ENCODE data around the gene FUT7. TPM values are rescaled to one million over a fixed set of nuclear protein-coding genes. Genes with fewer than 3 reads are reported as not detected.

Gene FUT7
- total RNA-seq, 1 experiment from 2014 or later: not detected

DNA sequence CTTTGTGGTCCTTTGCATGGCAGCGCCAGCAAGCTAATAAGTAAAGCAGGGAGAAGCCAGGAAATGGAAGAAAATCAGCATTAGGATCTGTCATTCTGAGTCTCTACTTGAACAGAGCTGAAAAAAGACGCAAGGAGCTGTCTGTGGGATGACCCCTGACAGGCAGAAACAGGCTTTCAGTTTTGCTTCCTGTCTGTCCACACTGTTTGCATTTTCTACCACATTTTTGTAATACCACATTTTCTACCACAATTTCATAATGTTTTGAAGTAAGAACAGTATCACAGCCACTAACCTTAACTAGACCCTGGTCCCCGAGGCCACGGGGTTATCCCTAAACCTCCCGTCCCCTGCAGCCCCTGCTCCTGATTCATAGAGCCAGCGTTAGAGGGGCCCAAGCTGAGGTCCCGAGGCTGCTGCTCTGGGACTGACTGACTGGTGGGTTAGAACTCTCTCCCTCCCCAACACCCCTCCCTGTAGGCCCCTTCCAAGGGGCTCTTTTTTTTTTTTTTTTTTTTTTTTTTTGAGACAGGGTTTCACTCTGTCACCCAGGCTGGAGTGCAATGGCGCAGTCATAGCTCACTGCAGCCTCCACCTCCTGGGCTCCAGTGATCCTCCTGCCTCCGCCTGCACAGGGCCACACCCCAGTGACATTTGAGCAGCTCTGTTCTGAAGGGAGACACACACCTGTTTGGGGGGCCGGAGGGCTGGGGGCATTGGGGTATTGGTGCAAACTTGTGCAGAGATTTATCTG is 31.5 kb downstream of the FUT7 start:
- no peak overlapping the region for H2AFZ ChIP-seq (ENCODE audit: low read depth, low read length, poor library complexity, severe bottlenecking)
- no peaks in the 10 kb centered on the region for H4K20me1 ChIP-seq (ENCODE audit: insufficient read depth)
- no peak for TF ChIP-seq ZNF274 (IDR thresholded peaks at IDR 0.05; ENCODE audit: low read depth, low read length)
- no peak for TF ChIP-seq CBX3 (IDR thresholded peaks at IDR 0.05; ENCODE audit: low read depth)
- TF ChIP-seq, protein P1, sequence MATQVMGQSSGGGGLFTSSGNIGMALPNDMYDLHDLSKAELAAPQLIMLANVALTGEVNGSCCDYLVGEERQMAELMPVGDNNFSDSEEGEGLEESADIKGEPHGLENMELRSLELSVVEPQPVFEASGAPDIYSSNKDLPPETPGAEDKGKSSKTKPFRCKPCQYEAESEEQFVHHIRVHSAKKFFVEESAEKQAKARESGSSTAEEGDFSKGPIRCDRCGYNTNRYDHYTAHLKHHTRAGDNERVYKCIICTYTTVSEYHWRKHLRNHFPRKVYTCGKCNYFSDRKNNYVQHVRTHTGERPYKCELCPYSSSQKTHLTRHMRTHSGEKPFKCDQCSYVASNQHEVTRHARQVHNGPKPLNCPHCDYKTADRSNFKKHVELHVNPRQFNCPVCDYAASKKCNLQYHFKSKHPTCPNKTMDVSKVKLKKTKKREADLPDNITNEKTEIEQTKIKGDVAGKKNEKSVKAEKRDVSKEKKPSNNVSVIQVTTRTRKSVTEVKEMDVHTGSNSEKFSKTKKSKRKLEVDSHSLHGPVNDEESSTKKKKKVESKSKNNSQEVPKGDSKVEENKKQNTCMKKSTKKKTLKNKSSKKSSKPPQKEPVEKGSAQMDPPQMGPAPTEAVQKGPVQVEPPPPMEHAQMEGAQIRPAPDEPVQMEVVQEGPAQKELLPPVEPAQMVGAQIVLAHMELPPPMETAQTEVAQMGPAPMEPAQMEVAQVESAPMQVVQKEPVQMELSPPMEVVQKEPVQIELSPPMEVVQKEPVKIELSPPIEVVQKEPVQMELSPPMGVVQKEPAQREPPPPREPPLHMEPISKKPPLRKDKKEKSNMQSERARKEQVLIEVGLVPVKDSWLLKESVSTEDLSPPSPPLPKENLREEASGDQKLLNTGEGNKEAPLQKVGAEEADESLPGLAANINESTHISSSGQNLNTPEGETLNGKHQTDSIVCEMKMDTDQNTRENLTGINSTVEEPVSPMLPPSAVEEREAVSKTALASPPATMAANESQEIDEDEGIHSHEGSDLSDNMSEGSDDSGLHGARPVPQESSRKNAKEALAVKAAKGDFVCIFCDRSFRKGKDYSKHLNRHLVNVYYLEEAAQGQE (IDR thresholded peaks at IDR 0.05; ENCODE audit: low read depth): no peak
- TF ChIP-seq JUND (IDR thresholded peaks at IDR 0.05): no peak
- TF ChIP-seq ZFX (IDR thresholded peaks at IDR 0.05): no peak
- no peak for TF ChIP-seq EZH2phosphoT487 (IDR thresholded peaks at IDR 0.05; ENCODE audit: borderline replicate concordance)
- TF ChIP-seq, protein P2, sequence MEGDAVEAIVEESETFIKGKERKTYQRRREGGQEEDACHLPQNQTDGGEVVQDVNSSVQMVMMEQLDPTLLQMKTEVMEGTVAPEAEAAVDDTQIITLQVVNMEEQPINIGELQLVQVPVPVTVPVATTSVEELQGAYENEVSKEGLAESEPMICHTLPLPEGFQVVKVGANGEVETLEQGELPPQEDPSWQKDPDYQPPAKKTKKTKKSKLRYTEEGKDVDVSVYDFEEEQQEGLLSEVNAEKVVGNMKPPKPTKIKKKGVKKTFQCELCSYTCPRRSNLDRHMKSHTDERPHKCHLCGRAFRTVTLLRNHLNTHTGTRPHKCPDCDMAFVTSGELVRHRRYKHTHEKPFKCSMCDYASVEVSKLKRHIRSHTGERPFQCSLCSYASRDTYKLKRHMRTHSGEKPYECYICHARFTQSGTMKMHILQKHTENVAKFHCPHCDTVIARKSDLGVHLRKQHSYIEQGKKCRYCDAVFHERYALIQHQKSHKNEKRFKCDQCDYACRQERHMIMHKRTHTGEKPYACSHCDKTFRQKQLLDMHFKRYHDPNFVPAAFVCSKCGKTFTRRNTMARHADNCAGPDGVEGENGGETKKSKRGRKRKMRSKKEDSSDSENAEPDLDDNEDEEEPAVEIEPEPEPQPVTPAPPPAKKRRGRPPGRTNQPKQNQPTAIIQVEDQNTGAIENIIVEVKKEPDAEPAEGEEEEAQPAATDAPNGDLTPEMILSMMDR (IDR thresholded peaks at IDR 0.05 in 2 of 3, conservative IDR thresholded peaks at IDR 0.05 in 1 of 3; ENCODE audit: borderline replicate concordance in 1 of 3, insufficient read depth in 1 of 3, low read depth in 2 of 3, low read length in 2 of 3): no peak
- TF ChIP-seq SRF (IDR thresholded peaks at IDR 0.05; ENCODE audit: low read depth): no peak
- TF ChIP-seq EGR1 (IDR thresholded peaks at IDR 0.05; ENCODE audit: low read depth): no peak
- TF ChIP-seq EZH2 (IDR thresholded peaks at IDR 0.05): no peak
- 0 out of 2 replicates have a peak overlapping the region, but pooled peaks have one; percentile 1 for H3K4me2 ChIP-seq (ENCODE audit: low read length)
- DNase-seq (ENCODE audit: low read depth, low spot score): no peak
- peaks cover 43 to 63% of the 10 kb centered on the region in 2 experiments for H3K4me1 ChIP-seq (ENCODE audit: control insufficient read depth in 1 of 2, insufficient read depth in 2 of 2, low read length in 2 of 2)
- H3K27ac ChIP-seq (ENCODE audit: low read depth, low read length): no peak overlapping the region
- ChIA-PET RAD21 (ENCODE audit: low non-redundant PET in 1 of 2, low total read pairs in 2 of 2, uncharacterized antibody in 2 of 2, unreplicated experiment in 2 of 2) (no interaction called here), POLR2A (interaction anchor here (2.9 kb wide), 1 partner anchor 8 kb away, joined by 19 read pairs; the partner anchor contains the start of gene PAXX), CTCF (no interaction called here)
- H3K4me3 ChIP-seq (replicated peaks in 1 of 2; ENCODE audit: low read depth in 1 of 2, low read length in 2 of 2): no peak overlapping the region
- H3K9me3 ChIP-seq (ENCODE audit: control insufficient read depth in 1 of 2, insufficient read depth in 1 of 2, low read depth in 1 of 2, low read length in 2 of 2): peaks cover 0 to 3% of the 10 kb centered on the region in 2 experiments; a peak in 1 of 4 replicates
- H3K36me3 ChIP-seq (ENCODE audit: control insufficient read depth in 1 of 2, insufficient read depth in 2 of 2, low read length in 2 of 2): no peaks in the 10 kb centered on the region
- no TSS peak for BruUV-seq (replicated peaks)
- intact Hi-C loops (cut with micrococcal nuclease): no loop called here
- no peaks in the 10 kb centered on the region for H3K27me3 ChIP-seq (ENCODE audit: insufficient read depth, low read length)
- no peak for ATAC-seq
- H3K9ac ChIP-seq (ENCODE audit: low read length): no peak overlapping the region
- H3K9me2 ChIP-seq (ENCODE audit: insufficient read depth): no peaks in the 10 kb centered on the region
- no peaks in the 10 kb centered on the region for H3K79me2 ChIP-seq (ENCODE audit: insufficient read depth, low read length)
